ENCODE data around the gene TLE6.
"Not testable (repeated sequence)": the region's sequence is repeated elsewhere in the genome, so short reads cannot be mapped to it uniquely, and the experiment has no call there.

TLE6 gene

DNA sequence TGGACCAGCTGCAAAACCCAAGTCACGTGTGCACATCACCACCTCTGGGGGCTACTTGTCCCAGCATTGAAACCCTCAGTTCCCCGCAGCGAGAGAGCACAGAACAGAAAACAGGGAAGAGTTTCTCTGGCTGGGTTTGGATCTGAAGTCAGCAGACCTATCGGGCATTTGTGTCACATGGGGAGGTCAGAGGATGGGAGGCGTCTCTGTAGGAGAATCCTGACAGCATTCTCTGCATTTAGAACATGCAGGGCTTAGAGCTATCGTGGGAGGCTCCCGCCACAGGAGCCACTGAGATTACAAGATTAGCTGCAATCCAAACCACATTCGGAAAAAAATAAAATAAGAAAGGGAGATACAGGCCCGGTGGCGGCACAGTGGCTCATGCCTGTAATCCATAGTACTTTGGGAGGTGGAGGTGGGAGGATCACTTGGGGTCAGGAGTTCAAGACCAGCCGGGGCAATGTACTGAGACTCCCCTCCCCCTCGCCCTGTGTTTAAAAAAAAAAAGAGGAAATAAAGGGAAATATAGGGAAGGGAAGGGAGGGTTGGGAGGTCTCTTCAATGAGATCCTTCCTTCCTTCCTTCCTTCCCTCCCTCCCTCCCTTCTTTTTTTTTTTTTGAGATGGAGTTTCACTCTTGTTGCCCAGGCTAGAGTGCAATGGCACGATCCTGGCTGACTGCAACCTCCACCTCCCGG is 2.9 kb upstream of the TLE6 start:
- DNase-seq: no peak

DNA sequence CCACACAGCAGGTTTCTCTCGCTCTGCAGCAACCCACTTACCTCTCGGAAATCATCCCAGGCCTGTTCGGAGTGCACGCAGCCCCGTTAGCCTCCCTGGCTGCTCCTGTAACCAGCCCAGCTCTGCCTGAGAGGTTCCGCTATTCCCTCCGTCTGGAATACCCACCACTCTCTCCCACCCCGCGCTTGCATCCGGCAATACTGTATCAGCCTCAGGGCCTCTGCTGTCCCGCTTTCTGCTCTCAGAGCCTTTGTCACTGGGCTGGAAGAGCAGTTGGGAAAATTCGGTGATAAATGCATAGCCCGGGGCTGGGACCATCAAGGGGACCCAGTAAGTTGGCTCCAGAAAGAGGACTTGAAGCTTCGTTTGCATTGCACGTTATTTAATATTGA is 759 bp upstream of the TLE6 start:
- DNase-seq: no peak

DNA sequence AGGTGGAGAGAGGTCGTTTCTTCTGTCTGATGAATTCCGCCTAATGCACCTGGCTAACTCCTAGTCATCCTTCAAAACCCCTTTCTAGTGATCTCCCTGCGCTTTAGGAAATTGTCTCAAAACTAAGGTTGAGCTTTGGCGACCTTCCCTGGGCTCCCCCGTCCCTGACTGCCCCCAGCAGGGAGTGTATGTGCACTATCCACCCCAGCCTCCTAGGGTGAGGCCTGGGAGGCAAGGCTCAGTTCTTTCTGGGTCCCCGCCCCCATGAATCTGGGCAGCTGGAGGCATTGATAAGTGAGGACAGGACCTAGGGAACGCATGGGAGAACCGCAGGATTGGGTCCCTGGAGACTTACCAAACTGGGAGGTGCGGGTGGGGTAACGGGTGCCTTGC is 378 bp downstream of the TLE6 start:
- no peak for DNase-seq

DNA sequence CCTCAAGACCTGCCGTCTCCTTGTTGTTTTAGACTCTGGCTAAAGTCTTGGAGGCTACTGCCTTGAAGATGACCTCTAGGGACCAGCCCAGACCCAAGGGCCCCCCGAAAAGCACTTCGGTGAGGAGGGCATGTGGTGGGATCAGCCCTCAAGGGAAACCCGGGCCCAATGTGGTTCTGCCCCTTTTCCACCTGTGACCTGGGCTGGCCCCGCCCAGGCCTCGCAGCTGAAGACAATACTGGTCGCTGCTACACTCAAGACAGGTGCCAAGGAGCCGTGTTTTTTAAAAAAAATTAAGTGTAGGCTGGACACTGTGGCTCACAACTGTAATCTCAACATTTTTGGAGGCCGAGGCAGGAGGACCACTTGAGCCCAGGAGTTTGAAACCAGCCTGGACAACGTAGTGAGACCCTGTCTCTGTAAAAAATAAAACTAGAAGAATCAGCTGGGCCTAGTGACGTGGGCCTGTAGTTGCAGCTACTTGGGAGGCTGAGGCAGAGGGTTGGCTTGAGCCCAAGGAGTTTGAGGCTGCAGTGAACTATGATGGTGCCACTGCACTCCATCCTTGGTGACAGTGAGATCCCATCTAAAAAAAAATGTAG is 903 bp downstream of the TLE6 start:
- no peak for DNase-seq

DNA sequence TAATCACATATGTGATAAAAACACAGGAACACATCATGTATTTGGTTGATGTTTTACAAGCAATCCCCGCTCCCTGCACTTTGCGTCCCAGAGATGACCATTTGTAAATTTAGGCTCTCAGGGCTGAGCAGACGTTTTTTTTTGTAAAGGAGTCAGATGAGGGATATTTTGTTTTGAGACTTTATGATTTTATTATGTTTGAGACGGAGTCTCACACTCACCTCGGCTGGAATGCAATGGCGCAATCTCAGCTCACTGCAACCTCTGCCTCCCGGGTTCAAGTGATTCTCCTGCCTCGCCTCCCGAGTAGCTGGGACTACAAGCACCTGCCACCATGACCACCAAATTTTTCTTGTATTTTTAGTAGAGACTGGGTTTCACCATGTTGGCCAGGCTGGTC is 1.4 kb downstream of the TLE6 start:
- no peak for DNase-seq

DNA sequence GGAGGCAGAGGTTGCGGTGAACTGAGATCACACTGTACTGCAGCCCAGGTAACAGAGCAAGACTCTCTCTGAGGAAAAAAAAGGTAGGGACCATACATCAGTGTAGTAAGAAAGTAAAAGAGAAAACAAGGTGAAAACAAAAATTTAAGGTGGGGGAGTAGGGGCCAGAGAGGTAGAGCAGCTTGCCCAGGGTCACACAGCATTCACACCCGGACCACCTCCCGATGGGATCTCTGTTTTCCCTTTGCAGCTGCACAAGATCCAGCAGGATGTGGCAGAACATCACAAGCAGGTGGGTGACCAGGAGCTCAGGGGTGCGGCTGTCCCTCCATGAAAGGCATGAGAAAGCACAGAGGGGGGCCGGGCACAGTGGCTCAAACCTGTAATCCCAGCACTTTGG is 4.5 kb downstream of the TLE6 start:
- DNase-seq: no peak

DNA sequence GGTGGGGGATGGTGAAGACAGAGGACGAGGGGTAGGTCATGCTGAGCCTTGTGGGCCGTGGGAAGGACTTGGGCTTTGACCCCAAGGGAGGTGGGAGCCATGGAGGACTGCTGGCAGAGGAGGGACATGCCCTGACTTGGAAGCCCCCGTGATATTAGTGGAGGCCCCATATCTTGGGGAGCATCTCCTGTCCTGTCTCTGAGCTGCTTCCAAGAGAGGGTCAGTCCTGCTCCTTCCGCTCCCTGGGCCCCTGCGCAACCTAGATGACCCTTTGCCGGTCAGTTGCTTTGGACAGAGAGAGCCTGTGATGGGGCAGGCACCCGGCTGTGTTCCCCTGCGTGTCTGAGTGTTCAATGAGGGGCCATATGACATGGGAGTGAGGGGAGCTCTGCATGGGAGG is 5.2 kb downstream of the TLE6 start:
- DNase-seq: no peak

DNA sequence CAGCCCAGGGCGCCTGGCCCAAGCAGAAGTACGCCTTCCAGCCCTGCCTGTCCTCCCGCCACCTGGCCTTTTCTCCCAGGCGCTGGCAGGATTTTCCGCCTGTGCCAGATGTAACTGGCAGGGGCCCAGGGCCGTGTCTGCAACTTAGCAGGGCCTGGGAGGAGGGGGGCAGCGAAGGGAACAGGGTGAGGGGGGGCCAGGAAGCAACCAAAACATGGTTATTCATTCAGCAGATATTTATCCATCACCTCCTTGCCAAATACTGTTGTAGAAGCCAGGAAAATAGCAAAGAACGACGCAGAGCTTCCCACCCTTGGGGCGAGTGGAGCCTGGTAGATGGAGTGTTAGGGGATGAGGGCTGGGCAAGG is 5.6 kb downstream of the TLE6 start:
- peak; percentile 51 for DNase-seq

DNA sequence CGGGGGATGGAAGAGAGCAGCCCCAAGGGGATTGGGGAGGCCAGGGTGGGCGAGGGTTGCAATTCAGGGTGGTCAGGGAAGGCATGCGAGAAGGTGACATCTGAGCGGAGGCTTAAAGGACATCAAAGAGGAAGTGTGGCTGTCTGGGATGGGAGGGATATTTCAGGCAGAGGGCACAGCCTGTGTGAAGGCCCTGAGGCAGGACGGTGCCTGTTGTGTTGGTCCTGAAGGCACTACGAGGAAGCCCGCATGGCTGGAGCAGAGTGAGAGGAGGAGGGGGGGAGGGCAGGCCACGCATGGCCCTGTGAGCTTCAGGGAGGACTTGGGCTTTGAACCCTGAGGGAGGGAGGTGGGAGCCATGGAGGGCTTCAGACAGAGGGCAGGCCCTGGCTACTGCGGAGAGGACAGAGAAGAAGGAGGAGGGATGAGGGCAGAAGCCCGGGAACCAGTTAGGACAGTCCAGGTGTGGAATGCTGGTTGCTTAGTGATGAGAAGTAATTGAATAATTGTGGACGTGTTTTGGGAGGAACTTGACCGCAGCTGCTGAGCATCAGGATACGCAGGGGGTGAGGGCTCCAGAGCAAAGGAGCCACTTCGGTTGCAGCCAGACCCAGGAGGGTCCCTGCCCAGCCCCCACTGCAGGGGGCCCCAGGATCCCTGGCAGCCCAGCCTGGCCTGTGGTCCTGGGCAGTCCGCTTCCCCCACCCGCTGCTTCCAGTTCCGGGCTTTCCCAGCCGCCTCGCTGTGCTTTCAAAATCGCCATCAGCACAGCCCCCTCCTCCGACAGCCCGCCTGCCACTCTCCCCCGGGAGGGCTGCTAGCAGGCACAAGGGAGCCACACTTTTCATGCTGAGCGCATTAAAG is 6.2 kb downstream of the TLE6 start:
- peak; percentile 29 for DNase-seq

DNA sequence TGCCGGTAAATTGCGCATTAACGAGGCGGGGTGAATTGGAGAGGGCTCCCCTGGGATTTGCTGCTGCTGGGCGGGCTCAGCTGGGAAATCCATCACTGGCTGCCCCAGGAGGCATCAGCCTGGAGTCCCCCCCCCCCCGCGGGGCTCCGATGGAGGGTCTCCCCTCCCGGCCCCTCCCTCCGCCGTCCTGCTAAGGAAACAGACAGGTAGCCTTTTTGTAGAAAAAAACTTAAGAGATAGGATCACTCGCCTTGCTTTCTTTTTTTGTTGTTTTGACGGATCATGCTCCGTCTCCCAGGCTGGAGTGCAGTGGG is 6.8 kb downstream of the TLE6 start:
- DNase-seq: no peak

DNA sequence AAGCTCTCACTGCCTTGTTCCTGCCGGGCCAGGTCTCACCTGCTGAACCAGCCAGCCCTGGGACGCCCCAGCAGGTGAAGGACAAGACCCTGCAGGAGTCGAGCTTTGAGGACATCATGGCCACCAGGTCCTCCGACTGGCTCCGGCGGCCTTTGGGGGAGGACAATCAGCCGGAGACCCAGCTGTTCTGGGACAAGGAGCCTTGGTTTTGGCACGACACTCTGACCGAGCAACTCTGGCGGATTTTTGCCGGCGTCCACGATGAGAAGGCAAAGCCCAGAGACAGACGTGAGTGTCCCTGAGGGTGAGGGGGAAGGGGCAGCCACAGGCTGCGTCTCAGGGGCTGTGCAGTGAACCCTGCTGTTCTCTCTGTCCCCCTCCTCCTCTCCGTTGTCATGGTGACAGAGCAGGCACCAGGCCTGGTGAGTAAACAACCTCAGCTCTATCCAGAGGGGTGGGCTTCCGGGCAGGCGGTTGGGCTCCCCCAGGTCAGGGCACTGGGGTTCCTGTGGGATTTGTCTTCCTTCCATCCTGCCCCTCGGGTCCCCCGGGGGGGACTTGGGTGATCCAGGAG is 9.7 kb downstream of the TLE6 start:
- DNase-seq: no peak

DNA sequence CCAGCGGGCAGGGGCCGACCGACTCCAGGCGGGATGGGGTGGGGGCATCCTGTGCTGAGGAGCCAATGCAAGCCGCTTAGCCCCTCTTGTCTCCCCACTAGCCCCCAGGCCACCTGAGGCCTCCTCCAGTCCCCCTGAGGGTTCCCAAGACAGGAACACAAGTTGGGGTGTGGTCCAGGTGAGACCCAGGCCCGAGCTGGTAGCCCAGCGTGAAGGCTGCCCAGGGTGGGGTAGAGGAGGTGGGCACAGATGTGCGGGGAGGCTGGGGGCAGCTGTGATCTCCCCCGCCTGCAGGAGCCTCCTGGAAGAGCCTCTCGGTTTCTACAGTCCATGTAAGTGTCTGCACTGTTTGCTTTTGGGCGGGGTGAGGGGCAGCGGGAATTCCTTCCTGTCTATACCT is 10.4 kb downstream of the TLE6 start:
- DNase-seq: no peak

DNA sequence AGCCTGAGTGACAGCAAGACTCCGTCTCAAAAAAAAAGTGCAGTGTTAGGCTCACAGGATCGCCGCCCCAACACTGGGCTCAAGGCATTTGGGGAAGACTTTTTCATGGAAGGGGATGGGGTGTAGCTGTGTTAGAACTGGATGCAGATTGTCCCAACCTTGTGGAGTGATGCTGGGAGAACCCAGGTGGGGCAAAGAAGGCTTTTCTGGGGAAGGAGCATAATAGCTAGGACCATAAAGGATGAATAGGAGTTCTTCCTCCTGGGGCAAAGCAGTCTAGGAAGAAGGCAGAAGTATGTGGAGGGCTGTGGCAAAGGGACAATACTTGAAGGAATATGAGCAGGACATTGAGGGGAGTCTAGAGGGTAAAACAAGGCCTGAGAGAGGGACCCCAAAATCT is 11.2 kb downstream of the TLE6 start:
- DNase-seq: no peak

DNA sequence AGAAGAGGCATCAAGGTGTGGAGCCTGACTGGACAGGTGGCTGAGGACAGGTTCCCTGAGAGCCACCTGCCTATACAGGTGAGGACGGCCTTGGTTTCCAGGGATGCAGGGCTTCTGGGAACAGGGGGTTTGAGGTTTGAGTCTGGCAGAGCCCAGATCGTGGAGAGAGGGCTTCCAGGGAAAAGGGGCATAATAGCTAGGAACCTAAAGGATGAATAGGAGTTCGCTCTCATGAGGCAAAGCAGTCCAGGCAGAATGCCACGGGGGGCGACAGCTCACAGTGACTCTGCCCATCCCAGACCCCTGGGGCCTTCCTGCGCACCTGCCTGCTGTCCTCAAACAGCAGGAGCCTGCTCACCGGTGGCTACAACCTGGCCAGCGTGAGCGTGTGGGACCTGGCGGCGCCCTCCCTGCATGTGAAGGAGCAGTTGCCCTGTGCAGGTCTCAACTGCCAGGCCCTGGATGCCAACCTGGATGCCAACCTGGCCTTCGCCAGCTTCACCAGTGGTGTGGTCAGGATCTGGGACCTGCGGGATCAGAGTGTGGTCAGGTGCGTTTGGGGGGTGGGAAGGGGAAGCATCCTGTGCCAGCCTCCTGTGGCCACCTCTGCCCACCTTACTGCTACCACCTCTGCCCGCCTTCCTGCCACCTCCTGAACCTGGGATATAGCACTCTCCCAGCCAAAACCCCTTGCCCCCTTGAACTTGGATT is 12.0 kb downstream of the TLE6 start:
- no peak for DNase-seq

DNA sequence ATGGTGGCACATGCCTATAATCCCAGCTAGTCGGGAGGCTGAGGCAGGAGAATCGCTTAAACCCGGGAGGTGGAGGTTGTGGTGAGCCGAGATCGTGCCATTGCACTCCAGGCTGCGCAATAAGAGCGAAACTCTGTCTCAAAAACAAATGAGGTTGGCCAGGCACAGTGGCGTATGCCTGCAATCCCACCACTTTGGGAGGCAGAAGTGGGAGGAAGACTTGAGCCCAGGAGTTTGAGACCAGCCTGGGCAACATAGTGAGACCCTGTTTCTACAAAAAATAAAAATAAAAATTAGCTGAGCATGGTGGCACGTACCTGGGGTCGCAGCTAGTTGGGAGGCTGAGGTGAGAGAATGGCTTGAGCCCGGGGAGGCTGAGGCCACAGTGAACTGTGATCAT is 15.0 kb downstream of the TLE6 start:
- DNase-seq: not testable (repeated sequence)

DNA sequence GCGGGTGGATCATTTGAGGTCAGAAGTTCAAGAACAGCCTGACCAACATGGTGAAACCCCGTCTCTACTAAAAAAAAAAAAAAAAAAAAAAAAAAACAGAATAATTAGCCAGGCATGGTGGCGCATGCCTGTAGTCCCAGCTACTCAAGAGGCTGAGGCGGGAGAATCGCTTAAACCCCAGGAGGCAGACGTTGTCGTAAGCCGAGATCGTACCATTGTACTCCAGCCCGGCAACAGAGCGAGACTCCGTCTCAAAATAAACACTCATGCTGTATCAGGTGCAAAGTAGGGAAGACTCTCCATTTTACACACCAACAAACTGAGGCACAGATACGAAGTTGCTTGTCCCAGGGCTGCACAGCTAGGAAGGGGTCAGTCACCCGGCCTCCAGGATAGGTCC is 15.6 kb downstream of the TLE6 start:
- DNase-seq: no peak

DNA sequence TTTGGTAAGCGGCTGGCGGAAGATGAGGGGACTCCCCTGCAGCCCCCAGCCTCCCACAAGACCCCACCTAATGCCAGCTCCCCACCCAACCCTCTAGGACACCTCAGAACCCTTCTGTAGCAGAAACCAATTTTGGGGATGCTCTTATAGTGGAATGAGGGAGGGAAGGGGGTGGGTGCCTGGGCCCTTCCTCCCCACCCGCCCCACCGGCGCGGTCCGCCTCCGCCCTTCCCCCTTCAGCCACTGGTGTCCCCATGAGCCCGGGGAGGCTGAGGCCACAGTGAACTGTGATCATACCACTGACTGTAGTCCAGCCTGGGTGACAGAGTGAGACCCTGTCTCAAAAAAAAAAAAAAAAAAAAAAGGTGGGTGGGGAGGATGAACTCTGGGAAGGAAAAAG is 16.2 kb downstream of the TLE6 start:
- DNase-seq: no peak

DNA sequence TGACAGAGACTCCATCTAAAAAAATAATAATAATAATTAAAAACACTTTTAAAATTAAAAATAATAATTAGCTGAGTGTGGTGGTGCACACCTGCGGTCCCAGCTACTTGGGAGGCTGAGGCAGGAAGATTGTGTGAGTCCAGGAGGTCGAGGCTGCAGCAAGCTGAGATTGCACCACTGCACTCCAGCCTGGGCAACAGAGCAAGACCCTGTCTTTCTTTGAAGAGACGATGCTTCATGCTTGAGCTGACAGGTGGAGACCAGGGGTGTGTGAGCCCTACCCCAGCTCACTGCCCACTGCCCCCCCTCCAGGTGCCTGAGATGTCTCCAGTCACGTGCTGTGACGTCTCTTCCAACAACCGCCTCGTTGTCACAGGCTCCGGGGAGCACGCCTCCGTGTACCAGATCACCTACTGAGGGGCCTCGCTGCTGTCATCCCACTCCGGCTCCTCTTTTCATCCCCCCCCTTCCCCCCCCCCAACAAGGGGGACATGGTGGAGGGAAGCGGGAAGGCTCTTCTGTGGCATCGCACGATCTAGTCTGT is 17.3 kb downstream of the TLE6 start:
- DNase-seq: no peak

DNA sequence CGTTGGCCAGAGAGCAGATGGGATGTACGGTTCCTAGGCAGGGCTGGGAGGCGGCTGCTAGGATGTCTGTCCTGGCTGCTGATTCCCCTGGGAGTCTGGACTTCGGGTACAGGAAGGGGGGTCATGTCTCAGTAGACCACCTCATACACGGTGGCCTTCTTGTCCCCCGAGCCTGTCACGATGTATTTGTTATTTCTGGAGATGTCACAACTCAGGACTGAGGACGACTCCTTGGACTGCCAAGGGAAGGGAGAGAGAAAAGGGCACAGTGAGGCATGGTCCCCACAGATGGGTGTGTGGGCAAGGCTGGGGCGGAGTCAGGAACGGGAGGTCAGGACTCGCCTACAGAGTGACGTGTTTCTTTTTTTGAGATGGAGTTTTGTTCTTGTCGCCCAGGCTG is 20.4 kb downstream of the TLE6 start:
- no peak for DNase-seq

DNA sequence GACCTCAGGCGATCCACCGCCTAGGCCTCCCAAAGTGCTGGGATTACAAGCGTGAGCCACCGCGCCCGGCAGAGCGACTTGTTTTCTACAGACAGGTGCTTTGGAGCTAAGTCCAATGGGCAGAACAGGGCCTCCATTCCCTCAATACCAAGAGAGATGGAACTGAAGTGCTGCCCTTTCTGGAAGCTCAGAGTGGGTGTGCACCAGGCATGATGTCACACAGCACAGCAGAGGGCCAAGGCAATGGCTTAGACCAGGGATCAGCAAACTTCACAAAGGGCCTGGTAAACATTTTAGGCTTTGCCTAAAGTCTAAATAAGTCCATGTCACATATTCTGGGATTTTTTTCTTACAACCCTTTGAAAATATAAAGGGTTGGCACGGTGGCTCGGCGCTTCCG is 21.3 kb downstream of the TLE6 start:
- DNase-seq: no peak

DNA sequence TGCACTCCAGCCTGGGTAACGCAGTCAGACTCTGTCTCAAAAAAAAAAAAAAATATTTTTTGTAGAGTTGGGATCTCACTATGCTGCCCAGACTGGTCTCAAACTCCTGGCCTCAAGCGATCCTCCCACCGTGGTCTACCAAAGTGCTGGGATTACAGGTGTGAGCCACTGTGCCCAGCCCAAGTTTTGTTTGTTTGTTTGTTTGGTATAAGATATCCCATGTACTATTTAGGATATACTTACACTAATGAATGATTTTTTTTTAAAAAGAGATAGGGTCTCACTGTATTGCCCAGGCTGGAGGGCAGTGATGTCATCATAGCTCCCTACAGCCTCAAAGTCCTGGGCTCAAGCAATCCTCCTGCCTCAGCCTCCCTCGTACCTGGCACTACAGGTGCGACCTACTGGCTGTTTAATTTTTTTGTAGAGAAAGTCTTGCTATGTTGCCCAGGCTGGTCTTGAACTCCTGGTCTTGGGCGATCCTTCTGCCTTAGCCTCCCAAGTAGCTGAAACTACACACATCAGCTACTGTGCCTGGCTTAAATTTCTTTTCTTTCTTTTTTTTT is 24.0 kb downstream of the TLE6 start:
- no peak for DNase-seq

DNA sequence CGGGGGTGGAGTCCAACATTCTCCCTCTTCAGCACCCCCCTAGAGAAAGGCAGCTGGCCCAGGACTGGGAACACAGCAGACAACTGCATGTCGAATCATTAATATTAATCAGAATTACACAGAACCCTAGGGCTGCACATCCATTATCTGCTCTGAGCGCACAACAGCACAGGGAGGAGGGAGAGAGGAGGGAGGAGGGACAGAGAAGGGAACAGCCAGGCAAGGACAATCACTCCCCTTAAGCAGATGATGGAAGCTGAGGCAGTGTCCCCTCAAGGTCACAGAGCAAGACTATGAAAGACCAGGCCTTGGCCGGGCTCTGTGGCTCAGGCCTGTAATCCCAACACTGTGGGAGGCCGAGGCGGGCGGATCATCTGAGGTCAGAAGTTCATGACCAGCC is 25.7 kb downstream of the TLE6 start:
- DNase-seq: no peak

DNA sequence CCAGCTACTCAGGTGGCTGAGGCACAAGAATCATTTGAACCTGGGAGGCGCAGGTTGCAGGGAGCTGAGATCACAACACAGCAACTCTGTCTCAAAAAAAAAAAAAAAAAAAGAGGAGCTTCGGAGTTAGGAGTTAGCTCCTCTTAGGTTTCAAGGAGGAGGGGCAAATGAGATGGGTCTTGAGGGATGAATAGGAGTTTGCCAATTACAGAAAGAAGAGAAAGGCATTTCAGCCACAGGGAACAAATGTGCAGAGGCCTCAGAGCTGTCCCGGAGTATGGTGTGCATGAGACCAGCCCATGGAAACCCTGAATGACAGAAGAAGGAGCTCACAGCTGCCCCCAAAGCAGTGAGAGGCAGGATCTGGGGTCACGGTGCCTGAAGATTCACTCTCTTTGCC is 27.2 kb downstream of the TLE6 start:
- no peak for DNase-seq
